A549 (cell line): ENCODE measurements around the gene RNU5D-1.

Experiments
- CTCF ChIP-seq: fragments of >200 bp; sonication (Bioruptor Twin); formaldehyde crosslinking; IDR thresholded peaks from 3 replicates; pipeline ENCODE4 v1.5.1; 2016
- EP300 ChIP-seq, 2 experiments: fragments of >200 bp; sonication (Bioruptor Twin); formaldehyde crosslinking; IDR thresholded peaks; 2 replicates in 1 of 2; 3 replicates in 1 of 2; pipeline ENCODE4 v1.6.1; 2016 to 2017
- POLR2A ChIP-seq: IDR thresholded peaks from 2 replicates; pipeline ENCODE4 v1.6.1; 2012; ENCODE audit warnings: mild to moderate bottlenecking, low read length
- RCOR1 ChIP-seq: fragments of 150-350 bp; IDR thresholded peaks from 2 replicates; pipeline ENCODE4 v1.6.1; 2014; ENCODE audit warnings: antibody characterized with exemption, low read length, low read depth

GRCh38 chr1:44777969-44778635, 47.1 kb upstream of the RNU5D-1 start:
- TF ChIP-seq CTCF (no peak), POLR2A (no peak), EP300 (IDR thresholded peaks at IDR 0.05) (no peak), RCOR1 (no peak)
